Muscle layer of colon (tissue), 2 donors: Measurements from ENCODE around the gene SCGB3A2.

ENCODE experiments used
- H3K27ac ChIP-seq: one replicate; pipeline ENCODE4 v1.7.0; 2013; ENCODE audit warnings: low read depth, mild to moderate bottlenecking, low read length, moderate library complexity
- H3K27me3 ChIP-seq, 2 donors: one replicate each; pipeline ENCODE4 v1.7.0; 2013; ENCODE audit warnings: low read length in 2 of 2, mild to moderate bottlenecking in 2 of 2; ENCODE audit not compliant: insufficient read depth in 2 of 2, control insufficient read depth in 1 of 2
- H3K36me3 ChIP-seq: one replicate; pipeline ENCODE4 v1.7.0; 2013; ENCODE audit warnings: mild to moderate bottlenecking, low read length; ENCODE audit not compliant: insufficient read depth
- H3K4me1 ChIP-seq: one replicate; pipeline ENCODE4 v1.7.0; 2013; ENCODE audit warnings: mild to moderate bottlenecking, low read length; ENCODE audit not compliant: insufficient read depth
- H3K4me3 ChIP-seq, 2 donors: one replicate each; pipeline ENCODE4 v1.7.0; 2013; ENCODE audit warnings: low read length in 2 of 2, low read depth in 1 of 2, mild to moderate bottlenecking in 1 of 2, moderate library complexity in 1 of 2
- H3K9ac ChIP-seq: one replicate; pipeline ENCODE4 v1.7.0; 2013; ENCODE audit warnings: low read length
- H3K9me3 ChIP-seq: one replicate; pipeline ENCODE4 v1.7.0; 2013; ENCODE audit warnings: mild to moderate bottlenecking, low read length
- donor health status: abdominal sarcoma.
- donor health status: Adenocarcinoma of cecum.

Gene SCGB3A2

DNA sequence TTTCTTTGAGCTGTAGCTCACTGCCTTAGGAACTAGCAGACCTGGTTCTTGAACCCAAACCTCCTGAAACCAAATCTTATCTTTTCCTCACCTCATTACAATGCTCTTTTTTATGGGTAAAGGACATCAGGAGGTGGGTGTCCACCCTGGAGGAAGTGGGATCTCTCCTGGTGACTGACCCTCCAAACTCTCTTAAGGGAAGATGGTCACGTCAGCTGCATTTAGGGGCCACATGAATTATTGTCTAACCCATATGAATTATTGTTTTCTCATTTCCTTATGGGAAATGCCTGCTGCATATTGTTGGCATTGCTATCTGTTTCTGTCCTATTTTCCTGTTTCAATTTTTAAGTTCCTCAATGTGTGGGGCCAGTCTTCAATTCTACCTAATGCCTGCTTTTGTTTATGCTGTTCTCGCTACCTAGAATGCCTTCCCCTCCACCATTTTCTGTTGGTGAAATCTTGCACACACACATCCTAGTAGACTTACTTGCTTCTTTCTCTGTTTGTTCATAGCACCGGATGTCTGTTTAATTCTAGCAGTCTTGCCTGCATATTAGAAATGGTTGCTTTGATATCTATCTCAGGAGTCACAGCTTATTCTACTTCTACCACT, 25.0 kb upstream of the SCGB3A2 start:
- no peaks in the 10 kb centered on the region for H3K9me3 ChIP-seq
- no peaks in the 10 kb centered on the region for H3K36me3 ChIP-seq
- H3K27me3 ChIP-seq: no peaks in the 10 kb centered on the region
- H3K27ac ChIP-seq: no peak overlapping the region
- H3K4me1 ChIP-seq: no peaks in the 10 kb centered on the region
- no peak overlapping the region for H3K4me3 ChIP-seq
- no peak overlapping the region for H3K9ac ChIP-seq

DNA sequence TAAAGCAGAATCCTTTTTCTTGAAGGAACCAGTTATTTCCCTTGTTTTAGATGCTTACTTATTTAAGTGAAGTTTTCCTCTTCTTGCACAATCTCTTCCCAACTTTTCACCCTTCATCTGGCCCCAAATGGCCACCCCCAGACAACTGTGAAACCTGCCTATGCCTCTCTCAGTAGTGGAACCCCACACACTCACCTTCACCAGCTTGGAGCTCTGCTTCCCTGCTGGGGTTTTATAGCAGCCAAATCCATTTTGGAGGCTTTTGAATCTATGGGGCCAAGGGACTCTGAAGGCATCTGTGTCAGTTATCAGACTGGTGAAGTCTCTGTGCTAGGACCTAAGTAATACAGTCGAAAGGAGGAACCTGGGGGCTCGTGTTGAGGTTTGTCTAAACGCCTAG, 24.2 kb upstream of the SCGB3A2 start:
- Histone ChIP-seq H3K27me3 (no peaks in the 10 kb centered on the region), H3K9me3 (no peaks in the 10 kb centered on the region), H3K4me3 (no peak overlapping the region), H3K36me3 (no peaks in the 10 kb centered on the region), H3K9ac (no peak overlapping the region), H3K4me1 (no peaks in the 10 kb centered on the region), H3K27ac (no peak overlapping the region)

DNA sequence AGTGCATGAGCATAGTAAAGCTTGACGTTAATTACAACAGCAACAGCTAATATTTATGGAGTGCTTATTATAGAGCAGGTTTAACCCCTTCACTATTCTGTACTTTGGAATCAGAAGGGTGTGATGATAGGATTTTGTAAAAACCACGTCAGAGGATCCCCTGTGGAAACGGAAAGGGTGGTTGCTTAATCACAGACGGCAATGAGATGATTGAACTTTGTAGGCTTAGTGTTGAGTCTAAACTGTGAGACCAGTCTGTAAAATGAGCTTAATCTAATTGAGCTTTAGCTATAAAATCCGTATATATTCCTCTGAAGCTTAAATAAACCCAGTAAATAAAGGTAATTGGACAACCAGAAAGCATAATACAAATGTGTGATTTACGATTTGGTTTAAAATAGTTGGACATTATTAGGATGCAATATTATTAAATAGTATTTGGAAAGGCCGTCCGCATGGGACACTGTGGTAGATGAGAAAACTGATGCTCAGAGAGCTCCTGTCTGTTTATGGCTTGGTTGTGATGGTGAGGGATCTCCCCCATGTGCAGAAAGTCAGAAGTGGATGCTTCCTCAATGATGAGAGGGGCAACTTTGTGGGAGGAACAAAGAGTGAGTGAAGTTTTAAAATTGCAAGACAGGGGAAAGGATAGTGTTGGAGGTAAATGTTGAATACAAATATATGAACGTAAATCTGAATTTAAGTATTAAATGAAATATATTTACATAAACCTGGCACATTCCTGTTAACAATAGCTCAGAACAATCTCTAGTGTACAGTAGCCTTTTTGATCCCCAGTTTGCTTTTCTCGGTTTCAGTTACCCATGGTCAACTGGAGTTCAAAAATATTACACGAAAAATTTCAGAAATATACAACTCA, 23.4 kb upstream of the SCGB3A2 start:
- Histone ChIP-seq H3K9me3 (no peaks in the 10 kb centered on the region), H3K36me3 (no peaks in the 10 kb centered on the region), H3K27me3 (no peaks in the 10 kb centered on the region), H3K4me3 (no peak overlapping the region), H3K9ac (no peak overlapping the region), H3K4me1 (no peaks in the 10 kb centered on the region), H3K27ac (no peak overlapping the region)

DNA sequence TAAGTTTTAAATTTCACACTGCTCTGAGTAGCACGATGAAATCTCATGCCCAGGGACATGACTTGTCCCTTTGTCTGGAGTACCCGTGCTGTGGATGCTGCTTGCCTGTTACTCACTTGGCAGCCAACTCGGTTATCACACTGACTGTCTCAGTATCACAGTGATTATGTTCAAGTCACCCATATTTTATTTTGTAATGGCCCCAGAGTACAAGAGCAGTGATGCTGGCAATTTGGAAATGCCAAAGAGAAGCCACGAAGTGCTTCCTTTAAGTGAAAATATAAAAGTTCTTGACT, 22.8 kb upstream of the SCGB3A2 start:
- Histone ChIP-seq H3K36me3 (no peaks in the 10 kb centered on the region), H3K9me3 (no peaks in the 10 kb centered on the region), H3K27ac (no peak overlapping the region), H3K27me3 (no peaks in the 10 kb centered on the region), H3K4me3 (no peak overlapping the region), H3K4me1 (no peaks in the 10 kb centered on the region), H3K9ac (no peak overlapping the region)

DNA sequence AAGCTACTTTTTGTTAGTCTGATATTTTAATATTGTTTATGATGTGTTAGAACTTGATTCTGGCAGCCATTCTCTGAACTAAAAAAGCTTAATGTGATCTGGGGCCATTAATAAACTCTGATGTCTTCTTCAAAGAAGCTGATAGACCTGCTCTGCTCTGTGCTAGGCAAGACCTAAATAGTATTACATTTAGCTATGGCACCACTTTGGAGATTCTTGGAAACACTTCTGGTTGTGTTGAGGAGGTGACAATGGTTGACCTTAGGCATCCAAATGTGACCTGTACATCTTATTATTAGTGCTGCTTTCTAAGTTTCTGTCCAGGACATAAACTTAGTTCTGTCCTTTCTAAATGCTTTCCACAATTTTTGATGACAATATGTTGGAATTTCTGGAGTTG, 21.7 kb upstream of the SCGB3A2 start:
- Histone ChIP-seq H3K9me3 (no peaks in the 10 kb centered on the region), H3K4me1 (no peaks in the 10 kb centered on the region), H3K9ac (no peak overlapping the region), H3K27ac (no peak overlapping the region), H3K36me3 (no peaks in the 10 kb centered on the region), H3K27me3 (no peaks in the 10 kb centered on the region), H3K4me3 (no peak overlapping the region)

DNA sequence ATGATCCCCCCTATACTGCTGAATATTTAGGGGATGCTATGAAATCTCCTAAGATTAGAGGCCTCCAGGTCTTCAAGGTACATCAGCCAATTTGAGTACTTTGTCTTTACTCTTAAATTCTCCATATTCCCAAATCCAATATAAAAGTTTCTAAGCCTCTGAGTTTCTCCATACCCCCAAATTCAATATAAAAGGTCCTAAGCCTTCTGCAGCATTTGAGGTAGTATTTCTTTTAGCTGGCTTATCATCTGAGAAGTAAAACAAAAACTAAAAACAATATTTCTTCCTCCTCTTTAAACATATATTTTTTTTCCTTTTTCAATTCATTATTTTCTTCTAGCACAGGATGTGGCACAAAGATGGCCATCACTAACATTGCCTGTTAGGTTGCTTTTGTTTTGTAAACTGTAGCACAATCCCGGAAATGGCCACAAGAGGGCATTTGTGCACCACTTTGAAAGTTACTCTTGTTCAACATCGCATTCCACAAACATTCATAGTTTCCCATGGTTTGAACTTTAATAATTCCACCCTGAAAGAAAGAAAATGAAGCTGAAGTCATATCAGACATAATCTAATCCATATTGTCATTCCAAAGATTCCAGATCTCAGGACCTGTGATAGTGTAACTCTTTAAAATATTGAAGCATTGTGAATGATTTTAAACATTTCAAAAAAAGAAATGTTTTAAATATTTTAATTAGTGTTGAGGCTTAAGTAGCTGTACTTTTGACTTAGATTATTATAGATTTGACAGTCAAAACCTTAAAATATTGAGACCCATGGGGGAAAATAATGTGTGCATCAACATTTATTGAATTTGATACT, 21.0 kb upstream of the SCGB3A2 start:
- Histone ChIP-seq H3K9ac (no peak overlapping the region), H3K4me1 (no peaks in the 10 kb centered on the region), H3K9me3 (no peaks in the 10 kb centered on the region), H3K27ac (no peak overlapping the region), H3K27me3 (no peaks in the 10 kb centered on the region), H3K4me3 (no peak overlapping the region), H3K36me3 (no peaks in the 10 kb centered on the region)

DNA sequence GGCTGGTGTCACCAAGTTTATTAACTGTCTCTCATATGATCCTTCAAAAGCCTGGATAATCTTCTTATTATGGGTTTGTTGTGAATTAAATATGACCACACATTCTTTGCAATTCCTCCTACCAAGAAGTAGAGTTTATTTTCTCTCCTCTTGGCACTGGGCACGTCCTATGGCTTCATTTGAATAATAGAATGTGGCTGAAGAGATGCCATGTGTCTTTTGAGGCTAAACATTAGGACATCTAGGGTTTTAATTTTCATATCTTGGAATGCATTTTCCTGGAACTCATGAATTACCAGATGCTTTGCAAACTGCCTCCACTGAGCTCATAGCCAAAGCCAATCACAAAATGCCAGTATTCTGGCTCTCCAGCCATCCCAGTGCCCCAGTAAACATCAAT, 19.9 kb upstream of the SCGB3A2 start:
- Histone ChIP-seq H3K4me1 (peaks cover 5% of the 10 kb centered on the region), H3K9me3 (no peaks in the 10 kb centered on the region), H3K36me3 (no peaks in the 10 kb centered on the region), H3K27ac (no peak overlapping the region), H3K4me3 (no peak overlapping the region), H3K9ac (no peak overlapping the region), H3K27me3 (no peaks in the 10 kb centered on the region)

DNA sequence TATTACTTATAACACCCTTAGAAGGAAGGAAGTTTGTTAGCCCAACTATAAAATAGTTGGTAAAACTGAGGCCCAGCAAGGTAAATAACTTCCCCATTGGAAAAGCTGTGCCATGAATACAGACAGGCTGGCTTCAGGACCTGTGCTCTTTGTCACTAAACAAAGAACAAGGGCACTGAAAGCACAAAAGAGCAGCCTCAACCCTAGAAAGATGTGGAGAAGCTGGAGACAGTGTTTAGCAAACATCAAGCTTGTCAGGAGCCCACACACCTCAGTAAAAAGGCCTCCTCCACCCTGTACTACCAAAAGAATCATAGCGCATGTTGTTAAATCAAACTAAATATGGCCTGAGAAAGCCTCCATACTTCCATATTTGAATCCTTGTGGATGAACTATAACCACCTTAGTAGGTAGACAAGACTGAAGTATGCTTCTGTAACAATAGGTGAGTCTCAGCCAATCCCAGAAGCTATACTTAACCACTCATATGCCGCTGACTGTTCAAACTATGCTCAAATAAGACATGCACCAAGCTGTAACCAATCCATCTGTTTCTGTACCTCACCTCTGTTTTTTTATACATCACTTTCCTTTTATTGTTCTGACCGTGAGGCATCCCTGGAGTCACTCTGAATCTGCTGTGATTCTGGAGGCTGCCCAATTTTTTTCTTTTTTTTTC, 18.4 kb upstream of the SCGB3A2 start:
- Histone ChIP-seq H3K36me3 (no peaks in the 10 kb centered on the region), H3K4me1 (peaks cover 8% of the 10 kb centered on the region), H3K4me3 (no peak overlapping the region), H3K27me3 (no peaks in the 10 kb centered on the region), H3K27ac (no peak overlapping the region), H3K9ac (no peak overlapping the region), H3K9me3 (no peaks in the 10 kb centered on the region)

DNA sequence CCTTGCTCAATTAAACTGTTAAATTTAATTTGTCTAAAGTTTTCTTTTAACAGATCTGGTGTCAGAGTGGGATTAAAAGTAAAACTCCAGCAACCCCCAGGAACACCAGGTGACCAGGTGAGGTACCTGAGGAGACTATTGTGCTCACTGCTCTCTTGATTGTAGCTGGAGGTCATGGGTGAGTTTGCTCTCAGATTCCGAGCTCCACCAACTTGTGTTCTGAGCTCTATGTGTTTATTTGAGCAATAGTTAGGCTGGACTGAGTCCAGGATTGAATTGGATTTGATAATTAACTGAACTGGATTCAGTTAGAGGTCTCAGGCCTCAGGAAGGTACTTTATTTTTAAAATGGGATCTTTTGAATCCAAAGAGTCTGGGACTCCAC, 17.9 kb upstream of the SCGB3A2 start:
- no peak overlapping the region for H3K9ac ChIP-seq
- H3K27me3 ChIP-seq: no peaks in the 10 kb centered on the region
- H3K4me1 ChIP-seq: peaks cover 8% of the 10 kb centered on the region
- H3K4me3 ChIP-seq: no peak overlapping the region
- no peaks in the 10 kb centered on the region for H3K9me3 ChIP-seq
- no peaks in the 10 kb centered on the region for H3K36me3 ChIP-seq
- no peak overlapping the region for H3K27ac ChIP-seq

DNA sequence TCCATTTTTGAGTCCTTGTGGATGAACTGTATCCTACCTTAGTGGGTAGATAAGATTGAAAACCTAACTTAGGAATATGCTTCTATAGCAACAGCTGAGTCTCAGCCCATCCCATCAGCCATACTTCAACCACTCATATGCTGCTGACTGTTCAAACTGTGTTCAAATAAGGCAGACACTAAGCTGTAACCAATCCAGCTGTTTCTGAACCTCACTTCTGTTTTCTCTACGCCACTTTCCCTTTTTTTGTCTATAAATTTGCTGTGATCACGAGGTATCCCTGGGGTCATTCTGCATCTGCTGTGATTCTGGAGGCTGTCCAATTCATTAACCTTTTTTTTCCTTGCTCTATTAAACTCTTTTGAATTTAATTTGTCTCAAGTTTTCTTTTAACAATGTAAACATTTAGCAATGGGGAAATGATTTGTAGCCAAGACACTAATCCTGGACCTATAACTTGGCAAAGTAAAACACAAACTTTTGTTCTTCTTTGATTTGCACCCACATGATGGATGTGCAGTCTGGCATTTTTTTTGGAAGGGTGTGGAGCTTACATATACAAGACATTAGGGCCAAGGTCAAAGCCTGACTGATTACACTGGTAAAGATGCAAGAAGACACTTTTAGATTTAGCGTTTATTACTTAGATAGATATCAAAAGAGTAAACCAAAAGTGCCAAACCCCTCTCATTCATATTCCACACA, 14.9 kb upstream of the SCGB3A2 start:
- H3K9ac ChIP-seq: no peak overlapping the region
- H3K4me1 ChIP-seq: peaks cover 8% of the 10 kb centered on the region
- H3K27me3 ChIP-seq: no peaks in the 10 kb centered on the region
- no peak overlapping the region for H3K27ac ChIP-seq
- no peak overlapping the region for H3K4me3 ChIP-seq
- H3K9me3 ChIP-seq: no peaks in the 10 kb centered on the region
- H3K36me3 ChIP-seq: no peaks in the 10 kb centered on the region

DNA sequence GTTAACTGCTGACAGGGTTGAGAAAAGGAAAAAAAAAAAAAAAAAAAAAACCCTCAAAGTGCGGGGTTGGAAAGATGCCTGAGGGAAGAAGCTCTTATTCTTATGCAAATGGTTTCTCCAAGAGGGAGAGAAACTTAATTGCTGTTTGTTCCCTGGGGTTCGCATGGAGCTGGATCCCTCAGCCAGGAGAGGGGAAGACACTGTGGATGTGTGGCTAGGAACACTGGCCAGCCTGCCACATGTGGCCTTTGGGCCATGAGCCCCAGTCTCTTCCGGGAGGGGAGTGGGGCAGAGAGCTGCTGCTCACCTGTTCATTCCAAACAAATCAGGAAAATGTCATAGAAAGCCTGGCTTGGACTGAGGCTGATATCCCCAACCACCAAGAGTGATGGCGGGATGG, 9.4 kb upstream of the SCGB3A2 start:
- Histone ChIP-seq H3K4me3 (no peak overlapping the region), H3K9me3 (no peaks in the 10 kb centered on the region), H3K4me1 (no peaks in the 10 kb centered on the region), H3K27me3 (no peaks in the 10 kb centered on the region), H3K27ac (no peak overlapping the region), H3K9ac (no peak overlapping the region), H3K36me3 (no peaks in the 10 kb centered on the region)
